KOPT-K1 (cell line): ENCODE results near the gene MAN1C1.
"Not testable (repeated sequence)": the region's sequence is repeated elsewhere in the genome, so short reads cannot be mapped to it uniquely, and the experiment has no call there.

ENCODE experiments used
- H3K27ac ChIP-seq: fragments of 200-600 bp; sonication (generic); 2 replicates; pipeline ENCODE4 v1.5.1; 2016; ENCODE audit warnings: antibody characterized with exemption, mild to moderate bottlenecking, low read depth, low read length; ENCODE audit not compliant: poor library complexity, severe bottlenecking
- H3K36me3 ChIP-seq: fragments of 200-600 bp; sonication (generic); 2 replicates; pipeline ENCODE4 v1.5.1; 2017; ENCODE audit warnings: antibody characterized with exemption, mild to moderate bottlenecking, low read length, moderate library complexity; ENCODE audit not compliant: insufficient read depth
- H3K9me3 ChIP-seq: fragments of 200-600 bp; sonication (generic); 2 replicates; pipeline ENCODE4 v1.5.1; 2017; ENCODE audit warnings: antibody characterized with exemption, low read length, mild to moderate bottlenecking; ENCODE audit not compliant: insufficient read depth, poor library complexity, severe bottlenecking

MAN1C1 gene

GRCh38 chr1:25695090-25695770 is 78.6 kb downstream of the MAN1C1 start:
- Histone ChIP-seq H3K9me3 (no peaks in the 10 kb centered on the region), H3K27ac (no peak overlapping the region), H3K36me3 (no peaks in the 10 kb centered on the region)

GRCh38 chr1:25695771-25696311 is 79.2 kb downstream of the MAN1C1 start:
- no peak overlapping the region for H3K27ac ChIP-seq
- no peaks in the 10 kb centered on the region for H3K36me3 ChIP-seq
- no peaks in the 10 kb centered on the region for H3K9me3 ChIP-seq

DNA sequence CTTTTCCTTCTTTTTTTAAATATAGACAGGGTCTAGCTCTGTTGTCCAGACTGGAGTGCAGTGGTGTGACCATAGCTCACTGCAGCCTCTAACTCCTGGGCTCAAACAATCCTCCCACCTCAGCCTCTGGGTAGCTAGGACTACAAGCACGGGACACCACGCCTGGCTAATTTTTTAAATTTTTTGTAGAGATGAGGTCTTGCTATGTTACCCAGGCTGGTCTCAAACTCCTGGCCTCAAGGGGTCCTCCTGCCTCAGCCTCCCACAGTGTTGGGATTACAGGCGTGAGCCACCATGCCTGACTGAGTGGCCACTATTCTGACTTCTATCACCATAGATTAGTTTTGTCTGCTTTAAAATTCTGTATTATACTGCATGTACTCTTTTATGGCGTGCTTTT is 80.1 kb downstream of the MAN1C1 start:
- H3K27ac ChIP-seq, H3K36me3 ChIP-seq, H3K9me3 ChIP-seq: not testable (repeated sequence)

DNA sequence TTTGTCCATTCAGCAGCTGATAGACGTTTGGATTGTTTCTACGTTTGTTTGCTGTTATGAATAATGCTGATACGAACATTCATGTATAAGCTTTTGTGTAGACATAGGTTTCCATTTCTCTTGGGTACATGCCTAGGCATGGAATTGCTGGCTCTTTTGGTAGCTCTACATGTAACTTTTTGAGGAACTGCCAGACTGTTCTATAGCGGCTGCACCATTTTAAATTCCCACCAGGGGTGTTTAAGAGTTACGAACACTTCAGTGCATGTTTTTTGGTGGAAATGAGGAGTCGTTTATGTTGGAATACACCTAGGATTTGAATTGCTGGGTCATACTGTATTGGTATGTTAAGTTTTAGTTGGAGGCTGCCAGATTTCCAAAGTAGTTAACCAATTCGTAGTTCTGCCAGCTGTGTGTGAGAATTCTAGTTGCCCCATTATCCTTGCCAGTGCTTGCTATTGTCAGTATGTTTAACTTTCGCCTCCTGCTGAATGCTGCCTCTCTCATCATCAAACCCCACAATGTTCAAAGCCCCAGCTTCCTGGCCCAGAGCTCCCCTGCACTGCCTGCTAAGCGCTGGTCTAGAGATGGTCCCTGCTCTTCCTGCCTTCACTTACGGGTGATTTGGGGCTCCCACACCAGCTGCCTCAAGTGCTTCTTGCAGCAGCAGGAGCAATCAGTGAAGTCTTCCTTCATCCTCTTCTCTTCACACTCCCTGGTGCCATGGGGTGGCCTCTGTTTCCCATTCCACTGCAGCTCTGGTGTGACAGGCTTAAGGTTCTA is 81.0 kb downstream of the MAN1C1 start:
- no peaks in the 10 kb centered on the region for H3K9me3 ChIP-seq

DNA sequence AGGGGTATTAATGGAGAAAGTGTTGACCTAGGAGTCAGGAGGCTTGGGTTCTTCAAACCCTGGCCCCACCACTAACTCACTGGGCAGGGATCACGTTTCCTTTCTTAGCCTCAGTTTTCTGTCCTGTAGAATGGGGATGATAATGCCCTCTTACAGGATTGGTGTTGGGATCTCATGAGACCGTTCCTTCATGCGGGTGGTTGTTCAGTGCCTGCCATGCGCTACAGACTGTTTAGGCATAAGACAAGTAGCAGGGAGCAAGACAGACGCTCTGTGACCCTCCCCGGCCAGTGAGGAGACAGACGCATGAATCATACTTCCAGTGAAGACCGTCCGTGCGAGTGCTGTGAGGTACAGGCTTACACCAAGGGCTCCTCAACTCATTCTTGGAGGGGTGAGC is 81.7 kb downstream of the MAN1C1 start:
- H3K27ac ChIP-seq = no peak overlapping the region
- H3K9me3 ChIP-seq = no peaks in the 10 kb centered on the region
- no peaks in the 10 kb centered on the region for H3K36me3 ChIP-seq

More for the DNA sequence above, 81.0 kb downstream of the MAN1C1 start:
- Histone ChIP-seq H3K36me3 (no peaks in the 10 kb centered on the region), H3K27ac (no peak overlapping the region)

DNA sequence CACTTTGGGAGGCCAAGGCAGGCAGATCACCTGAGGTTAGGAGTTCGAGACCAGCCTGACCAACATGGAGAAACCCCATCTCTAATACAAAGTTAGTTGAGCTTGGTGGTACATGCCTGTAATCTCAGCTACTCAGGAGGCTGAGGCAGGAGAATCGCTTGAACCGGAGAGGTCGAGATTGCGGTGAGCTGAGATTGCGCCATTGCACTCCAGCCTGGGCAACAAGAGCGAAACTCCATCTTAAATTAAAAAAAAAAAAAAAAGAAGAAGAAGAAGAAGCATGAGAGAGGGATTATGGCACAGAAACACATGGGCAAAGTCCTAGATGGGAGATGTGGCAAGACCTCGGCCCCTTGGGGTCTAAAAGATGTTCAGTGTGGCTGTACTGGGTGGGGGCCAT is 82.5 kb downstream of the MAN1C1 start:
- H3K27ac ChIP-seq = not testable (repeated sequence)

GRCh38 chr1:25699500-25700143 is 83.0 kb downstream of the MAN1C1 start:
- H3K36me3 ChIP-seq = no peaks in the 10 kb centered on the region
- no peak overlapping the region for H3K27ac ChIP-seq
- H3K9me3 ChIP-seq = no peaks in the 10 kb centered on the region

More for the DNA sequence above, 82.5 kb downstream of the MAN1C1 start:
- H3K36me3 ChIP-seq, H3K9me3 ChIP-seq: not testable (repeated sequence)

- no peaks in the 10 kb centered on the region for H3K9me3 ChIP-seq
- H3K27ac ChIP-seq = no peak overlapping the region
- no peaks in the 10 kb centered on the region for H3K36me3 ChIP-seq
Measured at GRCh38 chr1:25700144-25700523, 83.5 kb downstream of the MAN1C1 start.

- H3K27ac ChIP-seq = no peak overlapping the region
- no peaks in the 10 kb centered on the region for H3K36me3 ChIP-seq
- no peaks in the 10 kb centered on the region for H3K9me3 ChIP-seq
Measured at GRCh38 chr1:25700626-25701025, 84.0 kb downstream of the MAN1C1 start.

DNA sequence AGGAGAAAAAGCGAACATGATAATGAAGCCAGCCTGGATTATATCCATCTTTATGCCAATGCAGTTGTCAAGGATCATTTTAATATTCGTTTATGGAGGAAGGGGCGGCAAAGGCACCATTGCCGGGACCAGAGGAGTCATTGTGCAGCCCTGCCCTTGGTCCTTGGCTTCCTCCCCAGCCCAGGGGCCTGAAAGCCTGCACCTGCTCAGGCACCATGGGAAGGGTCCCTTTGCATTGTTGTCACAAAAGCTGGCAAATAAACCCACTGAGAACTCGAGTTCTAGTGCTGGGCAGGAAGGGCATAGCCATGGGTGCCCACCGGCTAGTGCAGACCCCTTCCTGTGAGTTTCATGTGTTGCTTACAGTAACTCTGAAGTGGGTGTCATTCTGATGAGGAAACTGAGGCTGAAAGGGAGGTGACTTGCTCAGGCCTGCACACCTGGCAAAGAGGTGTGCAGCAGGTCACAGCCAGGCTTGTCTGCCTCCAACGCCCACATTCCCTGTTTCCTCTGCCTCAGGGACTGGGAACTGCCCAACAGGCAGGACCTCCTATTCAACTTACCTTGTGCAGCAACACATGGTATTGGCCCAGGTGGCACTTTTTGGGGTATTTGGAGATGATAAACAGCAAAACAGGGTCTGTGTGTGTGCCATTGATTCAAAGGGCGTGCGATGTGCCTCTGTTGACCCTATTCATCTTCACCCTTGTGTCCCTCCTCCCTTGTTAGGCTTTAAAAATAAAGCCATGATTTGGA is 84.6 kb downstream of the MAN1C1 start:
- Histone ChIP-seq H3K36me3 (no peaks in the 10 kb centered on the region), H3K9me3 (no peaks in the 10 kb centered on the region), H3K27ac (no peak overlapping the region)

DNA sequence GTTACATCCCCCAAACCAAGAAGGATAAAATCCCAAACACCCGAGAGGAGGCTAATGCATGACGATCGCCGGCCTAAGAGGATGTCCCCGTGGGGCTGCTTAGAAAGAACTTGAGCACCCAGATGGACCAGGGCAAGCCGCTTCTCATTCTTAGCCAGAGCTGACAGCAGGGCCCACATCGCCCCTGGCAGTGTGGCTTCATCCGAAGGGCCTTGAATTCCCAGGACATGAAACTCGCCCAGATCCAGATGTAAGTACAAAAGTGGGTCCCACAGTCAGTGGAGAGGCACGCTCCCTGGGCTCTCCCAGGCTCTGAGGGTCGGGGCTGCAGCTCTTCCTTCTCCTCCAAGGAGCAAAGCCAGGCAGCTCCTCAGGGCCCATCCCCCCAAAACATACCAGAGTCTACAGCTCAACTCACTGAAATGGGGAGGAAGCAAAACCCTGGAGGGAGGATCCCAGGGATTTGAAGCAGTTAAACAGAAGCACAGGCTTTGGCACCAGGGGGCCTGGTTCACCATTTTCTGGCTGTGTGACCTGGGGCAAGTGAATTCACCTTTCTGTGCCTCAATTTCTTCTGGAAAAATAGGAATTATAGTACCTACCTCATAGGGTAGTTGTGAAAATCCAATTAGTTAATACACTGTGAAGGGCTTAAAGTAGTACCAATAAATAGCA is 85.6 kb downstream of the MAN1C1 start:
- Histone ChIP-seq H3K9me3 (no peaks in the 10 kb centered on the region), H3K27ac (no peak overlapping the region), H3K36me3 (no peaks in the 10 kb centered on the region)

DNA sequence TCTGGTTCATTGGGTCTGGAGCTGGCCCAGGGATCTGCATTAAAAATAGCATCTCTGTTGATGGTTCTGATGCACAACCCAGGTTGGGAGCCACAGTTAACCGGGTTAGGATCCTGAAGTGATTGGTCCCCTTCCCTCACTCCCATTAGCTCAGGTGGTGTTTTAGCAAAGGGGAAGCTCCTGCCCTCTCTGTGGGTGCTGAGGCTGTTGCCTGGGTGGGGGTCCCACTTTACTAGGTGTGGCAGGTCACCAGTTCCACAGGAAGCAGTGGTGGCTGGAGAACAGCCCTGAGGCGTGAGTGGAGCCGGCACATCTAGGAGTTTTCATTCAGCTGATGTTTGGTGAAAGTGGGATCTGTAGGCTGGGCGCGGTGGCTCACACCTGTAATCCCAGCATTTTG is 86.5 kb downstream of the MAN1C1 start:
- H3K36me3 ChIP-seq = no peaks in the 10 kb centered on the region
- H3K27ac ChIP-seq = no peak overlapping the region
- no peaks in the 10 kb centered on the region for H3K9me3 ChIP-seq

GRCh38 chr1:25703671-25704266 is 87.2 kb downstream of the MAN1C1 start:
- no peaks in the 10 kb centered on the region for H3K9me3 ChIP-seq
- no peak overlapping the region for H3K27ac ChIP-seq
- no peaks in the 10 kb centered on the region for H3K36me3 ChIP-seq

- Histone ChIP-seq H3K36me3 (no peaks in the 10 kb centered on the region), H3K27ac (no peak overlapping the region), H3K9me3 (no peaks in the 10 kb centered on the region)
Measured at GRCh38 chr1:25704267-25704691, 87.7 kb downstream of the MAN1C1 start.
